ENCODE results near the gene WDR82.
A peak's percentile ranks its signal among the peaks of the same experiment; 100 is the strongest.

WDR82 gene

GRCh38 chr3:52278510-52279069 is at the start of gene WDR82:
Gene WDR82, minus strand, starts transcription at chr3:52278649. Its CDS starts 288 bp downstream, at chr3:52278361.
- peak; percentile 75 for TF ChIP-seq MYC (IDR thresholded peaks at IDR 0.05; ENCODE audit: low read depth, low read length)
- TF ChIP-seq POLR2A (IDR thresholded peaks at IDR 0.05; ENCODE audit: extremely low read depth, insufficient read length): peak; percentile 88
- TF ChIP-seq MAX (IDR thresholded peaks at IDR 0.05; ENCODE audit: low read depth, low read length): no peak
- peak; percentile 65 for TF ChIP-seq CTCF (IDR thresholded peaks at IDR 0.05; ENCODE audit: low read depth, low read length)
- H3K4me3 ChIP-seq (ENCODE audit: low read depth, low read length): peak within 1 kb of the TSS; percentile 96
- peak; percentile 95 for DNase-seq (ENCODE audit: low read depth)

GRCh38 chr3:52327486-52328290 is 49.2 kb upstream of the WDR82 start:
- no peak overlapping the region for H3K4me3 ChIP-seq (ENCODE audit: low read depth, low read length)
- TF ChIP-seq MAX (IDR thresholded peaks at IDR 0.05; ENCODE audit: low read depth, low read length) (no peak), POLR2A (IDR thresholded peaks at IDR 0.05; ENCODE audit: extremely low read depth, insufficient read length) (no peak), CTCF (IDR thresholded peaks at IDR 0.05; ENCODE audit: low read depth, low read length) (no peak), MYC (IDR thresholded peaks at IDR 0.05; ENCODE audit: low read depth, low read length) (no peak)
- DNase-seq (ENCODE audit: low read depth): no peak

GRCh38 chr3:52326976-52327375 is 48.5 kb upstream of the WDR82 start:
- no peak overlapping the region for H3K4me3 ChIP-seq (ENCODE audit: low read depth, low read length)
- no peak for TF ChIP-seq POLR2A (IDR thresholded peaks at IDR 0.05; ENCODE audit: extremely low read depth, insufficient read length)
- no peak for TF ChIP-seq MAX (IDR thresholded peaks at IDR 0.05; ENCODE audit: low read depth, low read length)
- TF ChIP-seq CTCF (IDR thresholded peaks at IDR 0.05; ENCODE audit: low read depth, low read length): no peak
- TF ChIP-seq MYC (IDR thresholded peaks at IDR 0.05; ENCODE audit: low read depth, low read length): no peak
- no peak for DNase-seq (ENCODE audit: low read depth)

GRCh38 chr3:52325686-52326085 is 47.2 kb upstream of the WDR82 start:
- DNase-seq (ENCODE audit: low read depth): no peak
- TF ChIP-seq MAX (IDR thresholded peaks at IDR 0.05; ENCODE audit: low read depth, low read length): no peak
- no peak for TF ChIP-seq POLR2A (IDR thresholded peaks at IDR 0.05; ENCODE audit: extremely low read depth, insufficient read length)
- no peak for TF ChIP-seq MYC (IDR thresholded peaks at IDR 0.05; ENCODE audit: low read depth, low read length)
- TF ChIP-seq CTCF (IDR thresholded peaks at IDR 0.05; ENCODE audit: low read depth, low read length): no peak

GRCh38 chr3:52324676-52325075 is 46.2 kb upstream of the WDR82 start:
- H3K4me3 ChIP-seq (ENCODE audit: low read depth, low read length): no peak overlapping the region
- TF ChIP-seq MAX (IDR thresholded peaks at IDR 0.05; ENCODE audit: low read depth, low read length) (no peak), MYC (IDR thresholded peaks at IDR 0.05; ENCODE audit: low read depth, low read length) (no peak), CTCF (IDR thresholded peaks at IDR 0.05; ENCODE audit: low read depth, low read length) (no peak), POLR2A (IDR thresholded peaks at IDR 0.05; ENCODE audit: extremely low read depth, insufficient read length) (no peak)
- no peak for DNase-seq (ENCODE audit: low read depth)

More at GRCh38 chr3:52325686-52326085, 47.2 kb upstream of the WDR82 start:
- H3K4me3 ChIP-seq (ENCODE audit: low read depth, low read length): no peak overlapping the region
